K562 (cell line): ENCODE measurements around the gene PRKD2. TPM values are rescaled to one million over a fixed set of nuclear protein-coding genes. Genes with fewer than 3 reads are reported as not detected.
"Not testable (repeated sequence)": the region's sequence is repeated elsewhere in the genome, so short reads cannot be mapped to it uniquely, and the experiment has no call there.

Experiments
- ARID1B ChIP-seq: fragments of 450-650 bp; IDR thresholded peaks from 2 replicates; pipeline ENCODE4 v1.6.1; 2016; ENCODE audit warnings: antibody characterized with exemption, mild to moderate bottlenecking, inconsistent platforms
- BCOR ChIP-seq: fragments of 450-650 bp; IDR thresholded peaks from 2 replicates; pipeline ENCODE4 v1.6.1; 2016
- CBFA2T3 ChIP-seq: fragments of 450-650 bp; IDR thresholded peaks from 2 replicates; pipeline ENCODE4 v1.6.1; 2017
- CREM ChIP-seq: IDR thresholded peaks from 2 replicates; pipeline ENCODE4 v1.6.1; 2014; ENCODE audit warnings: antibody characterized with exemption, low read depth
- CTBP1 ChIP-seq: fragments of 450-650 bp; IDR thresholded peaks from 2 replicates; pipeline ENCODE4 v1.6.1; 2016; ENCODE audit warnings: borderline replicate concordance
- DPF2 ChIP-seq: fragments of 450-650 bp; IDR thresholded peaks from 2 replicates; pipeline ENCODE4 v1.6.1; 2016
- ETV5 ChIP-seq: sonication (generic); formaldehyde crosslinking; IDR thresholded peaks from 2 replicates; pipeline ENCODE4 v1.4.0; 2020; ENCODE audit warnings: low read depth, mild to moderate bottlenecking, missing genetic modification reagents
- GATA2 ChIP-seq: sonication (generic); formaldehyde crosslinking; IDR thresholded peaks from 2 replicates; pipeline ENCODE4 v1.4.0; 2020; ENCODE audit warnings: mild to moderate bottlenecking, missing genetic modification reagents
- HLTF ChIP-seq: fragments of 450-650 bp; IDR thresholded peaks from 2 replicates; pipeline ENCODE4 v1.6.1; 2016
- HMBOX1 ChIP-seq: sonication (generic); IDR thresholded peaks from 2 replicates; pipeline ENCODE4 v1.6.1; 2016
- KAT8 ChIP-seq: fragments of 450-650 bp; IDR thresholded peaks from 2 replicates; pipeline ENCODE4 v1.6.1; 2016; ENCODE audit warnings: low read depth, mild to moderate bottlenecking
- LEF1 ChIP-seq: fragments of 450-650 bp; IDR thresholded peaks from 2 replicates; pipeline ENCODE4 v1.6.1; 2016; ENCODE audit warnings: mild to moderate bottlenecking
- MECOM ChIP-seq: fragments of 250-450 bp; sonication (Bioruptor Pico); IDR thresholded peaks from 2 replicates; pipeline ENCODE4 v1.8.0; 2022; ENCODE audit warnings: inconsistent platforms
- NR4A1 ChIP-seq, 2 experiments: fragments of 250-450 bp in 1 of 2; fragments of 450-650 bp in 1 of 2; sonication (Bioruptor Pico) in 1 of 2; IDR thresholded peaks; 2 replicates each; pipeline versions ENCODE4 v1.4.0 to v1.6.1; 2016 to 2020; ENCODE audit warnings: mild to moderate bottlenecking in 2 of 2, missing compliant biosample characterization in 1 of 2, missing genetic modification characterization in 1 of 2, moderate library complexity in 1 of 2
- RAD51 ChIP-seq: fragments of 450-650 bp; IDR thresholded peaks from 2 replicates; pipeline ENCODE4 v1.7.1; 2016; ENCODE audit warnings: low read depth, mild to moderate bottlenecking, borderline replicate concordance
- SPI1 ChIP-seq: IDR thresholded peaks from 2 replicates; pipeline ENCODE4 v1.6.1; 2011; ENCODE audit warnings: low read depth, low read length, control low read depth, borderline replicate concordance
- TCF3 ChIP-seq: sonication (generic); formaldehyde crosslinking; IDR thresholded peaks from 2 replicates; pipeline ENCODE4 v1.4.0; 2020; ENCODE audit warnings: mild to moderate bottlenecking, missing genetic modification reagents
- TEAD4 ChIP-seq, 2 experiments: sonication (generic) in 1 of 2; formaldehyde crosslinking in 1 of 2; IDR thresholded peaks; 2 replicates each; pipeline versions ENCODE4 v1.6.1 to v1.8.0; 2012 to 2022; ENCODE audit warnings: borderline replicate concordance in 1 of 2, inconsistent platforms in 1 of 2, low read length in 1 of 2, mild to moderate bottlenecking in 1 of 2, missing genetic modification reagents in 1 of 2
- ZC3H8 ChIP-seq: fragments of 450-650 bp; IDR thresholded peaks from 2 replicates; pipeline ENCODE4 v1.6.1; 2017
- polyA plus RNA-seq, 8 experiments: library from polyadenylated mRNA; depleted of rRNA in 4 of 8; stranded (reverse) in 5 of 8; unstranded in 3 of 8; fragments of >200 nt; fragmentation: Nextera tagmentation in 2 of 8; fragmentation: Illumina TruSeq in 1 of 8; extraction: Ambion mirVana in 2 of 8; extraction: Trizol in 1 of 8; gene quantifications; 2 replicates each; pipeline versions ENCODE4 v1.2.1 to v1.2.3, GENCODE V29; 2011 to 2014; ENCODE audit warnings: inconsistent platforms in 1 of 8, missing spikeins in 1 of 8
- total RNA-seq, 7 experiments: library from RNA; depleted of rRNA in 6 of 7; stranded (reverse); fragments of >200 nt in 6 of 7; fragmentation: Illumina TruSeq in 2 of 7; extraction: Trizol in 2 of 7; gene quantifications; 2 replicates each; pipeline versions ENCODE4 v1.2.1 to v1.2.3, GENCODE V29; 2011 to 2021; ENCODE audit warnings: low replicate concordance in 1 of 7
- TF ChIP-seq, protein P1 (sequence below): fragments of 450-650 bp; IDR thresholded peaks from 2 replicates; pipeline ENCODE4 v1.6.1; 2016; ENCODE audit warnings: antibody characterized with exemption
- TF ChIP-seq, protein P2 (sequence below), 2 experiments: fragments of 450-650 bp in 1 of 2; sonication (generic) in 1 of 2; formaldehyde crosslinking in 1 of 2; IDR thresholded peaks in 1 of 2; conservative IDR thresholded peaks in 1 of 2; 2 replicates each; pipeline versions ENCODE4 v1.6.1 to v1.8.1; 2016 to 2023; ENCODE audit warnings: mild to moderate bottlenecking in 2 of 2, moderate library complexity in 2 of 2, inconsistent platforms in 1 of 2, missing genetic modification reagents in 1 of 2
- TF ChIP-seq, protein P3 (sequence below): fragments of 450-650 bp; formaldehyde crosslinking; IDR thresholded peaks from 2 replicates; pipeline ENCODE4 v1.4.0; 2020; ENCODE audit warnings: mild to moderate bottlenecking, mixed read lengths
- TF ChIP-seq, protein P4 (sequence below): sonication (generic); formaldehyde crosslinking; IDR thresholded peaks from 2 replicates; pipeline ENCODE4 v1.5.0; 2020; ENCODE audit warnings: missing genetic modification reagents

PRKD2 gene
- total and polyA plus RNA-seq, 9 of the 15 experiments (the other 6 are each of a cell fraction or from before 2014, with no cell fraction given), result 1.8 to 60.0 (median 15.0) TPM

DNA sequence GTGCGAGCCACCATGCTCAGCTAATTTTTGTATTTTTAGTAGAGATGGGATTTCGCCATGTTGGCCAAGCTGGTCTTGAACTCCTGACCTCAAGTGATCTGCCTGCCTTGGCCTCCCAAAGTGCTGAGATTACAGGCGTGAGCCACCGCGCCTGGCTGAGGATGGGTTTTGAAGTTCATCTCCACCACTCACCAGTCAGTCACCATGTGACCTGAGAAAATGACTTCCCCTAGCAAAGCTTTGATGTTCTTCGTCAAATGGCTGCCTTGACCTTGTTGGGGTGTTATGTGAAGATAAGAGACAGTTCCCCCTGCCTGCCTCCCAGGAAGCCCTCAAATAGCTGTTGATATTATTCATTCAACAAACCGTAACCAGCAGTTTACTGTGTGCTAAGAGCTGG is 87.9 kb downstream of the PRKD2 start (continued):
- TF ChIP-seq, protein P1, sequence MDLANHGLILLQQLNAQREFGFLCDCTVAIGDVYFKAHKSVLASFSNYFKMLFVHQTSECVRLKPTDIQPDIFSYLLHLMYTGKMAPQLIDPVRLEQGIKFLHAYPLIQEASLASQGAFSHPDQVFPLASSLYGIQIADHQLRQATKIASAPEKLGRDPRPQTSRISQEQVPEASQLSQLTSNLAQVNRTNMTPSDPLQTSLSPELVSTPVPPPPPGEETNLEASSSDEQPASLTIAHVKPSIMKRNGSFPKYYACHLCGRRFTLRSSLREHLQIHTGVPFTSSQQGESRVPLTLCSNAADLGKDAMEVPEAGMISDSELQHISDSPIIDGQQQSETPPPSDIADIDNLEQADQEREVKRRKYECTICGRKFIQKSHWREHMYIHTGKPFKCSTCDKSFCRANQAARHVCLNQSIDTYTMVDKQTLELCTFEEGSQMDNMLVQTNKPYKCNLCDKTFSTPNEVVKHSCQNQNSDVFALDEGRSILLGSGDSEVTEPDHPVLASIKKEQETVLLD, result peak; percentile 25; the same call in 1 of the 2 replicates
- TF ChIP-seq ETV5 (CRISPR knock-in tag) (0 out of 2 replicates have a peak, but pooled peaks have one; percentile 17), LEF1 (peak; percentile 98), TCF3 (peak; percentile 81), ARID1B (peak; percentile 68), CREM (peak; percentile 10; the same call in 1 of the 2 replicates), ZC3H8 (0 out of 2 replicates have a peak, but pooled peaks have one; percentile 4), CTBP1 (peak; percentile 39; the same call in 1 of the 2 replicates), KAT8 (peak; percentile 82), NR4A1 (tag; IDR thresholded peaks at IDR 0.05) (peak; percentile 50; the same call in 1 of the 2 replicates), RAD51 (peak; percentile 69; the same call in 1 of the 2 replicates), TEAD4 (IDR thresholded peaks at IDR 0.05; ENCODE audit: low read length) (peak; percentile 84), DPF2 (peak; percentile 44; the same call in 1 of the 2 replicates), HLTF (0 out of 2 replicates have a peak, but pooled peaks have one; percentile 46), MECOM (0 out of 2 replicates have a peak, but pooled peaks have one; percentile 46), BCOR (peak; percentile 53; the same call in 1 of the 2 replicates), CBFA2T3 (peak; percentile 83), HMBOX1 (peak; percentile 66; the same call in 1 of the 2 replicates), GATA2 (CRISPR knock-in tag) (peak; percentile 38; the same call in 1 of the 2 replicates), SPI1 (peak; percentile 68)
- TF ChIP-seq, protein P2, sequence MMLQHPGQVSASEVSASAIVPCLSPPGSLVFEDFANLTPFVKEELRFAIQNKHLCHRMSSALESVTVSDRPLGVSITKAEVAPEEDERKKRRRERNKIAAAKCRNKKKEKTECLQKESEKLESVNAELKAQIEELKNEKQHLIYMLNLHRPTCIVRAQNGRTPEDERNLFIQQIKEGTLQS (IDR thresholded peaks at IDR 0.05), result 0 out of 2 replicates have a peak, but pooled peaks have one; percentile 10
- TF ChIP-seq, protein P2 (CRISPR knock-in tag; conservative IDR thresholded peaks at IDR 0.05), result not testable (repeated sequence)
- TF ChIP-seq NR4A1 (CRISPR knock-in tag; IDR thresholded peaks at IDR 0.05); TEAD4 (CRISPR knock-in tag; IDR thresholded peaks at IDR 0.05; ENCODE audit: borderline replicate concordance): not testable (repeated sequence)
- TF ChIP-seq, protein P3, sequence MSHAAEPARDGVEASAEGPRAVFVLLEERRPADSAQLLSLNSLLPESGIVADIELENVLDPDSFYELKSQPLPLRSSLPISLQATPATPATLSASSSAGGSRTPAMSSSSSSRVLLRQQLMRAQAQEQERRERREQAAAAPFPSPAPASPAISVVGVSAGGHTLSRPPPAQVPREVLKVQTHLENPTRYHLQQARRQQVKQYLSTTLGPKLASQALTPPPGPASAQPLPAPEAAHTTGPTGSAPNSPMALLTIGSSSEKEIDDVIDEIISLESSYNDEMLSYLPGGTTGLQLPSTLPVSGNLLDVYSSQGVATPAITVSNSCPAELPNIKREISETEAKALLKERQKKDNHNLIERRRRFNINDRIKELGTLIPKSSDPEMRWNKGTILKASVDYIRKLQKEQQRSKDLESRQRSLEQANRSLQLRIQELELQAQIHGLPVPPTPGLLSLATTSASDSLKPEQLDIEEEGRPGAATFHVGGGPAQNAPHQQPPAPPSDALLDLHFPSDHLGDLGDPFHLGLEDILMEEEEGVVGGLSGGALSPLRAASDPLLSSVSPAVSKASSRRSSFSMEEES (CRISPR knock-in tag), result peak; percentile 19; the same call in 1 of the 2 replicates
- TF ChIP-seq, protein P4, sequence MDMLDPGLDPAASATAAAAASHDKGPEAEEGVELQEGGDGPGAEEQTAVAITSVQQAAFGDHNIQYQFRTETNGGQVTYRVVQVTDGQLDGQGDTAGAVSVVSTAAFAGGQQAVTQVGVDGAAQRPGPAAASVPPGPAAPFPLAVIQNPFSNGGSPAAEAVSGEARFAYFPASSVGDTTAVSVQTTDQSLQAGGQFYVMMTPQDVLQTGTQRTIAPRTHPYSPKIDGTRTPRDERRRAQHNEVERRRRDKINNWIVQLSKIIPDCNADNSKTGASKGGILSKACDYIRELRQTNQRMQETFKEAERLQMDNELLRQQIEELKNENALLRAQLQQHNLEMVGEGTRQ, result peak; percentile 74
